RWPE2 (cell line): Measurements from ENCODE around the gene EPHB6.

Source experiments
- ATAC-seq: fragments of 200-7000 bp; cut with Tn5 transposase; 3 replicates; pipeline ENCODE4 v1.9.1; 2021; ENCODE audit warnings: low read depth
- DNase-seq: peaks from one replicate; pipeline ENCODE4 v3.0.0-alpha.2; 2020; ENCODE audit warnings: low spot score
- H3K27ac ChIP-seq: fragments of 450-650 bp; 2 replicates; pipeline ENCODE4 v1.5.1; 2017; ENCODE audit warnings: mild to moderate bottlenecking; ENCODE audit not compliant: poor library complexity, severe bottlenecking
- H3K27me3 ChIP-seq: fragments of 250-450 bp; sonication (Bioruptor Pico); 2 replicates; pipeline ENCODE4 v1.5.1; 2021; ENCODE audit warnings: mild to moderate bottlenecking, moderate library complexity; ENCODE audit not compliant: insufficient read depth, poor library complexity, severe bottlenecking
- H3K36me3 ChIP-seq: fragments of 250-450 bp; sonication (Bioruptor Pico); 2 replicates; pipeline ENCODE4 v1.5.1; 2020; ENCODE audit warnings: low read depth, mild to moderate bottlenecking, moderate library complexity
- H3K4me1 ChIP-seq: fragments of 250-450 bp; sonication (Bioruptor Pico); 2 replicates; pipeline ENCODE4 v1.5.1; 2021; ENCODE audit warnings: mild to moderate bottlenecking, moderate library complexity; ENCODE audit not compliant: insufficient read depth, poor library complexity, severe bottlenecking
- H3K4me3 ChIP-seq: fragments of 250-450 bp; sonication (Bioruptor Pico); 2 replicates; pipeline ENCODE4 v1.5.1; 2021; ENCODE audit warnings: mild to moderate bottlenecking, moderate library complexity; ENCODE audit not compliant: severe bottlenecking
- H3K9me3 ChIP-seq: fragments of 250-450 bp; sonication (Bioruptor Pico); 2 replicates; pipeline ENCODE4 v1.5.1; 2021; ENCODE audit warnings: mild to moderate bottlenecking, moderate library complexity; ENCODE audit not compliant: severe bottlenecking
- TF ChIP-seq, protein P1 (sequence below): fragments of 450-650 bp; IDR thresholded peaks from one replicate; pipeline ENCODE4 v1.5.1; 2017; ENCODE audit warnings: mild to moderate bottlenecking, moderate library complexity; ENCODE audit not compliant: poor library complexity, severe bottlenecking

The EPHB6 gene

DNA sequence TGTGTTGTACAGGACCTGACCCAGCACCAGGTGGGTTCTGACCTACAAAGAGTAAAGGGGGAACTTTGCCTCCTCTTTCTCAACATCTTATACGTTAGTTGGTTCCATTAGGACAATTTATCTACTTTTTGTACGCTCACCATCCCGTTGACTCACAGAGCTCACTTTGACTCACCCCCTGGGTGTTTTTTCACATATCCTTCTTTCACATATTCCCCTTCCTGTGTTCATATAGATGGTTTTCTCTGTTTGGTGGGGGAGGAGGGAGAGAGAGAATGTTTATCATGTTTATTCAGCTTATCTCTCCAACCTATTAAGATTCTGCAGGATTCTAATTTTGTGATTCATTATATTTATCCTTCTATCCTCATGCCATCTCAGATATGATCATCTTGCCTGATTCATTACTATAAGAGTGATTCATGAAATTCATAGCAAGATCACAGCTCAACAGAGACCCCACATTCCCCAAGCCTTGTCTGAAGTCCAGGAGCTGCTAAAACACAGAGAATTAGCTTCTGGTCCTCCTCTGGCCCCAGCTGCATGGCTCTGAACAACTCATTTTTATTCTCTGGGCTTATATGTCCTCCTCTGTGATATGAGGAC lies 46.9 kb upstream of the EPHB6 start:
- H3K27me3 ChIP-seq: peaks cover 4% of the 10 kb centered on the region
- H3K4me1 ChIP-seq: no peaks in the 10 kb centered on the region
- DNase-seq (no peak), ATAC-seq (peak; percentile 18; the same call in 1 of the 3 replicates)
- H3K4me3 ChIP-seq: no peak overlapping the region
- H3K27ac ChIP-seq: peak overlapping the region; percentile 2
- TF ChIP-seq, protein P1, sequence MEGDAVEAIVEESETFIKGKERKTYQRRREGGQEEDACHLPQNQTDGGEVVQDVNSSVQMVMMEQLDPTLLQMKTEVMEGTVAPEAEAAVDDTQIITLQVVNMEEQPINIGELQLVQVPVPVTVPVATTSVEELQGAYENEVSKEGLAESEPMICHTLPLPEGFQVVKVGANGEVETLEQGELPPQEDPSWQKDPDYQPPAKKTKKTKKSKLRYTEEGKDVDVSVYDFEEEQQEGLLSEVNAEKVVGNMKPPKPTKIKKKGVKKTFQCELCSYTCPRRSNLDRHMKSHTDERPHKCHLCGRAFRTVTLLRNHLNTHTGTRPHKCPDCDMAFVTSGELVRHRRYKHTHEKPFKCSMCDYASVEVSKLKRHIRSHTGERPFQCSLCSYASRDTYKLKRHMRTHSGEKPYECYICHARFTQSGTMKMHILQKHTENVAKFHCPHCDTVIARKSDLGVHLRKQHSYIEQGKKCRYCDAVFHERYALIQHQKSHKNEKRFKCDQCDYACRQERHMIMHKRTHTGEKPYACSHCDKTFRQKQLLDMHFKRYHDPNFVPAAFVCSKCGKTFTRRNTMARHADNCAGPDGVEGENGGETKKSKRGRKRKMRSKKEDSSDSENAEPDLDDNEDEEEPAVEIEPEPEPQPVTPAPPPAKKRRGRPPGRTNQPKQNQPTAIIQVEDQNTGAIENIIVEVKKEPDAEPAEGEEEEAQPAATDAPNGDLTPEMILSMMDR: no peak
- H3K36me3 ChIP-seq: no peaks in the 10 kb centered on the region
- H3K9me3 ChIP-seq: peaks cover 4% of the 10 kb centered on the region

DNA sequence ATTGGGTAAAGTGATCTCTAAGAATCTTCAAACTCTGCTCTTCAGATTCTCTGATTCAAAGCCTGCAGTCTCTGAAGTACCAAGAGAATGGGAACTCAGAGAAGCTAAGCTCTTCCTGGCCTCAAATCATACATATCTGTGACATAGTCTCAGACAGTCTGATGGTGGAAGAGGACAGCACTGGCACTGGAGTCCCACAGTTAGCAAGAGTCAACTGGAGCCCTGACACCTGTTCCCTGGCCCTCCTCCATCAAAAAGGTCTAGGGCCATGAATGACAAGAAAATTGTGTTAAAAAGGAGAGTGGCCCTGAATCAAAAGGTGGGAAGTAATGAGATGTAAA lies 46.4 kb upstream of the EPHB6 start:
- DNase-seq: no peak
- no peak for ATAC-seq
- TF ChIP-seq, protein P1: no peak

DNA sequence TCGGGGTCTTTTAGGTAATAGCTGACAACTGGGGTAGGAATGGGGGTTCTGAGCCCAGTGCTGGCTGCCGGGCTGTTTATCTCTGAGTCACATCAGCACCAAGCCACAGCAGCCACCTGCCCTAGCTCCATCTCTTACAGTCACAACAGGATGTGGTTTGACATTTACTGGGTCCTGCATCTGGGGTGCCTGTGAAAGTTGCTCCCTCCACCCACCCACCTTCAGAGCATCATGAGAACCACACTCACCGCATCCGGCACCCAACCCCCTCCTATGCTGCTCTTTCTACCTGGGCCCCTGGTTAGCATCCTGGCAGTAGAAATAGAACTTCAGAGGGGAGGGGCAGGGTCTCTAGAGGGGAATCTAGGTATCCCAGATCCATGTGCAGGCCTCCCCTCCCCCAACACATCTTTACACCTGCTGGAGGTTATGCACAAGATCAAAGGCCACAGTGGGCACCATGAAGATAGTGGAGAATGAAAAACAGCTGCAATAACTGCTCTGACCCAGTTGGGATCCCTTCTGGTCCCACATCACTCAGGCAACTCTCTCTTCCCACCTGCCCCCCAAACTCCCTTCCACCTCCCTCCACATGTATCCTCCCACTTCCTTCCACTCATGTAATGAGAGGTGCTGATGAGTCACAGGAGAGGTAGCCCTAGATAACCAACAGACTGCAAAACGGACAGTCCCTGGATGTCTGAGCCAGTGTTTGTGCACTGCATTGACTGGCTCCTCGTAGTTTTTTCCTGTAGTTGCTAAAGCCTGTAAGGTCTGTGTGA lies 45.9 kb upstream of the EPHB6 start:
- no peak for DNase-seq
- Histone ChIP-seq H3K4me1 (no peaks in the 10 kb centered on the region), H3K36me3 (no peaks in the 10 kb centered on the region), H3K4me3 (no peak overlapping the region), H3K9me3 (peaks cover 4% of the 10 kb centered on the region), H3K27me3 (peaks cover 4% of the 10 kb centered on the region), H3K27ac (no peak overlapping the region)
- peak; percentile 46; the same call in 1 of the 3 replicates for ATAC-seq
- TF ChIP-seq, protein P1: no peak

More for the DNA sequence above, 46.4 kb upstream of the EPHB6 start:
- H3K27ac ChIP-seq: peak overlapping the region; percentile 2
- H3K36me3 ChIP-seq: no peaks in the 10 kb centered on the region
- no peak overlapping the region for H3K4me3 ChIP-seq
- H3K9me3 ChIP-seq: peaks cover 4% of the 10 kb centered on the region
- H3K27me3 ChIP-seq: peaks cover 4% of the 10 kb centered on the region
- no peaks in the 10 kb centered on the region for H3K4me1 ChIP-seq

DNA sequence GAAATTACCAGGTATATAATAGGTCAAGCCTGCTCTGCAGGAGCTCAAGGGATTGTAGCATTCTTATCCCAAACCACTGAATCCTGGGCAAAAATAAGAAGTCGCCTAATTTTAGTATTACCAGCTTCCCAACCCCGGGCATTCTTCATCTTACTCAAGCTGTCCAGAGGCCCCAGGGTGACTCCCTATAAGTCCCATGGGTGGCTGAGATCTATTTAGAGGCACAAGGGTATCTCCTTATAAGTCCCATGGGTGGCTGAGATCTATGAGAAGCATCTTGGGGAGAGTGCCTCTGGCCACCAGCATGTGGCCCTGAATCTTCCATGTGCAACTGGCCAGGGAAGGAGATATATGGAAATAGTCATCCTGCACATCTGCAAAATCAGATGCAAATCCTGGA lies 45.2 kb upstream of the EPHB6 start:
- Histone ChIP-seq H3K36me3 (no peaks in the 10 kb centered on the region), H3K9me3 (peaks cover 4% of the 10 kb centered on the region), H3K4me1 (no peaks in the 10 kb centered on the region), H3K27ac (no peak overlapping the region), H3K27me3 (peaks cover 4% of the 10 kb centered on the region), H3K4me3 (no peak overlapping the region)
- DNase-seq (no peak), ATAC-seq (no peak)
- TF ChIP-seq, protein P1: no peak

DNA sequence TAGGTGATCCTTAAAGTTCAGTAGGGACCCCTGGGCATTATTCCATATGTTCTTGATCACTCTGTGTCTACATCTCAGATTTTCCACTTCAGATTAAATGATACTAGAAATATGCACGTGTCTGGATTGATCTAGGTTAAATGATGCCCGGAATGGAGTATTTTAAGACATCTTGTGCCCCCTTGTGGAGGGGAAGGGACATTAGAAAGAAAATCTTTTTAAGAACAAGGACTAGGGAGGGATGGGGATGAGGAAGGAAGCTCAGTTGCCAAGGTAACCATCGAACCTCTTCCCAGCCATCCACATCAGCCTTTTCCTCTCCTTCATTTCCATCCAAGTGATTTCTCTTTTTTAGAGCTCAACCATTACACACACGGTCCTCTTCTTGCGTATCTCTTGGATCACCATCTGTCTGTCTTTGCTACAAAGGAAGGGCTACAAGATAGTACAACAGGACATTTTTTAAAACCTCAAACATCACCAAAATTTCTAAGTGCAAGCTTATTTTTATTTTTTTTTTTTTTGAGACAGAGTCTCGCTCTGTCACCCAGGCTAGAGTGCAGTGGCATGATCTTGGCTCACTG lies 43.6 kb upstream of the EPHB6 start:
- ATAC-seq: no peak
- H3K36me3 ChIP-seq: no peaks in the 10 kb centered on the region
- DNase-seq: no peak
- peaks cover 4% of the 10 kb centered on the region for H3K9me3 ChIP-seq
- H3K4me1 ChIP-seq: no peaks in the 10 kb centered on the region
- TF ChIP-seq, protein P1: peak; percentile 78
- H3K27ac ChIP-seq: no peak overlapping the region
- H3K4me3 ChIP-seq: no peak overlapping the region
- H3K27me3 ChIP-seq: peaks cover 8% of the 10 kb centered on the region
